Measurements from ENCODE around the gene PCDHA3. TPM values are rescaled to one million over a fixed set of nuclear protein-coding genes. Genes with fewer than 3 reads are reported as not detected.
A peak's percentile ranks its signal among the peaks of the same experiment; 100 is the strongest.
"Not testable (repeated sequence)": the region's sequence is repeated elsewhere in the genome, so short reads cannot be mapped to it uniquely, and the experiment has no call there.

The PCDHA3 gene
- total and polyA plus RNA-seq, 5 experiments from 2014 or later, result not detected

DNA sequence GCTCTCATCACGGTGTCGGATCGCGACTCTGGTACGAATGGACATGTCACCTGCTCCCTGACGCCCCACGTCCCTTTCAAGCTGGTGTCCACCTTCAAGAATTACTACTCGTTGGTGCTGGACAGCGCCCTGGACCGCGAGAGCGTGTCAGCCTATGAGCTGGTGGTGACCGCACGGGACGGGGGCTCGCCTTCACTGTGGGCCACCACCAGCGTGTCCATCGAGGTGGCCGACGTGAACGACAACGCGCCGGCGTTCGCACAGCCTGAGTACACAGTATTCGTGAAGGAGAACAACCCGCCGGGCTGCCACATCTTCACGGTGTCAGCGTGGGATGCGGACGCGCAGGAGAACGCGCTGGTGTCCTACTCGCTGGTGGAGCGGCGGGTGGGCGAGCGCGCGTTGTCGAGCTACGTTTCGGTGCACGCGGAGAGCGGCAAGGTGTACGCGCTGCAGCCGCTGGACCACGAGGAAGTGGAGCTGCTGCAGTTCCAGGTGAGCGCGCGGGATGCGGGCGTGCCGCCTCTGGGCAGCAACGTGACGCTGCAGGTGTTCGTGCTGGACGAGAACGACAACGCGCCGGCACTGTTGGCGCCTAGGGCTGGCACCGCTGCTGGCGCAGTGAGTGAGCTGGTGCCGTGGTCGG lies 4.7 kb upstream of the PCDHA3 start:
- peaks cover 26 to 47% (median 33%) of the 10 kb centered on the region in 5 donors for H3K27me3 Mint-ChIP-seq
- ATAC-seq, result not testable (repeated sequence)

DNA sequence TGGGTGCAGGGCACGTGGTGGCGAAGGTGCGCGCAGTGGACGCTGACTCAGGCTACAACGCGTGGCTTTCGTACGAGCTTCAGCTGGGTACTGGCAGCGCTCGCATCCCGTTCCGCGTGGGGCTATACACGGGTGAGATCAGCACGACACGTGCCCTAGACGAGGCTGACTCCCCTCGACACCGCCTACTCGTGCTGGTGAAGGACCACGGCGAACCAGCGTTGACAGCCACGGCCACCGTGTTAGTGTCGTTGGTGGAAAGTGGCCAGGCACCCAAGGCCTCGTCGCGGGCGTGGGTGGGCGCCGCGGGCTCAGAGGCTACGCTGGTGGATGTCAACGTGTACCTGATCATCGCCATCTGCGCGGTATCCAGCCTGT lies 4.2 kb upstream of the PCDHA3 start:
- POLR2A ChIA-PET, result no interaction called here
- H3K27me3 Mint-ChIP-seq, result peaks cover 23 to 44% (median 28%) of the 10 kb centered on the region in 5 donors
- peaks cover 12 to 64% (median 44%) of the 10 kb centered on the region in 3 donors for H3K36me3 Mint-ChIP-seq
- ATAC-seq (no peak), DNase-seq (peak in 1 of 10 donors; percentile 59)
- H3K9me3 Mint-ChIP-seq, result peaks cover 17 to 83% (median 46%) of the 10 kb centered on the region in 9 donors
- no peaks in the 10 kb centered on the region for H3K4me1 Mint-ChIP-seq
- no peak overlapping the region for H3K4me3 Mint-ChIP-seq
- H3K27ac Mint-ChIP-seq, result no peak overlapping the region

More for the DNA sequence above, 4.7 kb upstream of the PCDHA3 start:
- POLR2A ChIA-PET, H3K4me1 Mint-ChIP-seq, DNase-seq, H3K4me3 Mint-ChIP-seq, H3K27ac Mint-ChIP-seq: not testable (repeated sequence)
- peaks cover 10 to 67% (median 42%) of the 10 kb centered on the region in 3 donors for H3K36me3 Mint-ChIP-seq
- peaks cover 18 to 83% (median 49%) of the 10 kb centered on the region in 9 donors for H3K9me3 Mint-ChIP-seq

DNA sequence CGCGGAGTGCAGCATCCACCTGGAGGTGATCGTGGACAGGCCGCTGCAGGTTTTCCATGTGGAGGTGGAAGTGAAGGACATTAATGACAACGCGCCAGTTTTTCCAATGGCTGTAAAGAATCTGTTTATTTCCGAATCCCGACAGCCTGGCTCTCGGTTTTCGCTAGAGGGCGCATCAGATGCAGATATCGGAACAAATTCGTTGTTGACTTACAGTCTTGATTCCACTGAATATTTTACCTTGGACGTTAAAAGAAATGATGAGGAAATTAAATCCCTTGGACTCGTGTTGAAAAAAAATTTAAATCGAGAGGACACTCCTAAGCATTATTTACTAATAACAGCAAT lies 611 bp downstream of the PCDHA3 start:
- DNase-seq (no peak), ATAC-seq (no peak)
- H3K27me3 Mint-ChIP-seq, result peaks cover 22 to 45% (median 24%) of the 10 kb centered on the region in 5 donors
- peaks cover 16 to 76% (median 42%) of the 10 kb centered on the region in 9 donors for H3K9me3 Mint-ChIP-seq
- H3K4me3 Mint-ChIP-seq, result no peak overlapping the region
- POLR2A ChIA-PET, result no interaction called here
- peaks cover 8 to 57% (median 30%) of the 10 kb centered on the region in 3 donors for H3K36me3 Mint-ChIP-seq
- no peaks in the 10 kb centered on the region for H3K4me1 Mint-ChIP-seq
- no peak overlapping the region for H3K27ac Mint-ChIP-seq

DNA sequence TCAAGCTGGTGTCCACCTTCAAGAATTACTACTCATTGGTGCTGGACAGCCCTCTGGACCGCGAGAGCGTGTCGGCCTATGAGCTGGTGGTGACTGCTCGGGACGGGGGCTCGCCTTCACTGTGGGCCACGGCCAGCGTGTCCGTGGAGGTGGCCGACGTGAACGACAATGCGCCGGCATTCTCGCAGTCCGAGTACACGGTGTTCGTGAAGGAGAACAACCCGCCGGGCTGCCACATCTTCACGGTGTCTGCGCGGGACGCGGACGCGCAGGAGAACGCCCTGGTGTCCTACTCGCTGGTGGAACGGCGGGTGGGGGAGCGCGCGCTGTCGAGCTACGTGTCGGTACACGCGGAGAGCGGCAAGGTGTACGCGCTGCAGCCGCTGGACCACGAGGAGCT lies 1.5 kb downstream of the PCDHA3 start:
- H3K27ac Mint-ChIP-seq, H3K4me1 Mint-ChIP-seq, ATAC-seq, H3K4me3 Mint-ChIP-seq, POLR2A ChIA-PET, DNase-seq: not testable (repeated sequence)
- H3K27me3 Mint-ChIP-seq, result peaks cover 26 to 49% (median 31%) of the 10 kb centered on the region in 5 donors
- H3K36me3 Mint-ChIP-seq, result peaks cover 10 to 60% (median 32%) of the 10 kb centered on the region in 3 donors
- H3K9me3 Mint-ChIP-seq, result peaks cover 16 to 80% (median 43%) of the 10 kb centered on the region in 9 donors

DNA sequence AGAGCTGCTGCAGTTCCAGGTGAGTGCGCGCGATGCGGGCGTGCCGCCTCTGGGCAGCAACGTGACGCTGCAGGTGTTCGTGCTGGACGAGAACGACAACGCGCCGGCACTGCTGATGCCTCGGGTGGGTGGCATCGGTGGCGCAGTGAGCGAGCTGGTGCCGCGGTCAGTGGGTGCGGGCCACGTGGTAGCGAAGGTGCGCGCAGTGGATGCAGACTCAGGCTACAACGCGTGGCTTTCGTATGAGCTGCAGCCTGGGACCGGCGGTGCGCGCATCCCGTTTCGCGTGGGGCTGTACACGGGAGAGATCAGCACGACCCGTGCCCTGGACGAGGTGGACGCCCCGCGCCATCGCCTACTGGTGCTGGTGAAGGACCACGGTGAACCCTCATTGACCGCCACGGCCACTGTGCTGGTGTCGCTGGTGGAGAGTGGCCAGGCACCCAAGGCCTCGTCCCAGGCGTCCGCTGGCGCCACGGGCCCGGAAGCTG lies 2.0 kb downstream of the PCDHA3 start:
- H3K9me3 Mint-ChIP-seq, result peaks cover 15 to 82% (median 42%) of the 10 kb centered on the region in 9 donors
- peaks cover 10 to 62% (median 31%) of the 10 kb centered on the region in 3 donors for H3K36me3 Mint-ChIP-seq
- ATAC-seq (no peak), DNase-seq (no peak)
- no peak overlapping the region for H3K4me3 Mint-ChIP-seq
- H3K4me1 Mint-ChIP-seq, result no peaks in the 10 kb centered on the region
- H3K27ac Mint-ChIP-seq, result no peak overlapping the region
- POLR2A ChIA-PET, result no interaction called here
- H3K27me3 Mint-ChIP-seq, result peaks cover 25 to 48% (median 34%) of the 10 kb centered on the region in 5 donors

DNA sequence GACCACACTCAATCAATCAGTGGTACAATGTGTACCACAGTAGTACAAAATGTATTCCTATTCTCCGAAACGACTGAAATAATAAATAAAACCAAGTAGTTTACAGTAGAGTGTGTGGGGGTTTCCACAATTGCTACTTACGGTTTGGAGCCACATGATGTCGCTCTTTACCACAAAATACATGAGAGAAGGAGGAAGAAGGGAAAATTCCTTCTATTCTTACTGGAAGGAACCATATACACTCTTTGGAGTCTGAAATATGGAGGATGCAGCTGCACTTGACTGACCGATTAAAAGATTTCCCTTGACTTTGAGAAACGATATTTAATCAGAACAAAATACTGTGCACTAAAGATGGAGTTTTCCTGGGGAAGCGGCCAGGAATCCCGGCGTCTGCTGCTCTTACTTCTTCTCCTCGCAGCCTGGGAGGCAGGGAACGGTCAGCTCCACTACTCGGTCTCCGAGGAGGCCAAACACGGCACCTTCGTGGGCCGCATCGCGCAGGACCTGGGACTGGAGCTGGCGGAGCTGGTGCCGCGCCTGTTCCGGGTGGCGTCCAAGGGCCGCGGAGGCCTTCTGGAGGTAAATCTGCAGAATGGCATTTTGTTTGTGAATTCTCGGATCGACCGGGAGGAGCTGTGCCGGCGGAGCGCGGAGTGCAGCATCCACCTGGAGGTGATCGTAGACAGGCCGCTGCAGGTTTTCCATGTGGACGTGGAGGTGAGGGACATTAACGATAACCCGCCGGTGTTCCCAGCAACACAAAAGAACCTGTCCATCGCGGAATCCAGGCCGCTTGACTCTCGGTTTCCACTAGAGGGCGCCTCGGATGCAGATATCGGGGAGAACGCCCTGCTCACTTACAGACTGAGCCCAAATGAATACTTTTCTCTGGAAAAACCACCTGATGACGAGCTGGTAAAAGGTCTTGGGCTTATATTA lies 6.2 kb downstream of the PCDHA3 start, which contains the start of gene PCDHA4:
PCDHA4 (plus strand) TSS at position 235 of the 942 bp plus-strand sequence.
- POLR2A ChIA-PET, result no interaction called here
- peak within 1 kb of the TSS in 1 of 10 donors; percentile 12 for H3K4me3 Mint-ChIP-seq

DNA sequence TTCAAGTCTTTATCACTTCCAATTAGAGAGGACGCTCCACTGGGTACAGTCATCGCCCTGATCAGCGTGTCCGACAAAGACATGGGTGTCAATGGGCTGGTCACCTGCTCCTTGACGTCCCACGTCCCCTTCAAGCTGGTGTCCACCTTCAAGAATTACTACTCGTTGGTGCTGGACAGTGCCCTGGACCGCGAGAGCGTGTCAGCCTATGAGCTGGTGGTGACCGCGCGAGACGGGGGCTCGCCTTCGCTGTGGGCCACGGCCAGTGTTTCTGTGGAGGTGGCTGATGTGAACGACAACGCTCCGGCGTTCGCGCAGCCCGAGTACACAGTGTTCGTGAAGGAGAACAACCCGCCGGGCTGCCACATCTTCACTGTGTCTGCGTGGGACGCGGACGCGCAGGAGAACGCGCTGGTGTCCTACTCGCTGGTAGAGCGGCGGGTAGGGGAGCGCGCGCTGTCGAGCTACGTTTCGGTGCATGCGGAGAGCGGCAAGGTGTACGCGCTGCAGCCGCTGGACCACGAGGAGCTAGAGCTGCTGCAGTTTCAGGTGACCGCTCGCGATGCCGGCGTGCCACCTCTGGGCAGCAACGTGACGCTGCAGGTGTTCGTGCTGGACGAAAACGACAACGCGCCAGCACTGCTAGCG lies 7.5 kb downstream of the PCDHA3 start:
- DNase-seq, H3K27ac Mint-ChIP-seq, ATAC-seq, POLR2A ChIA-PET, H3K4me1 Mint-ChIP-seq: not testable (repeated sequence)
- Mint-ChIP-seq H3K27me3 (peaks cover 23 to 57% (median 36%) of the 10 kb centered on the region in 5 donors), H3K9me3 (peaks cover 19 to 92% (median 55%) of the 10 kb centered on the region in 9 donors), H3K36me3 (peaks cover 5 to 64% (median 14%) of the 10 kb centered on the region in 3 donors), H3K4me3 (peak overlapping the region in 1 of 10 donors; percentile 36)

More for the DNA sequence above, 6.2 kb downstream of the PCDHA3 start, which contains the start of gene PCDHA4:
- Mint-ChIP-seq H3K27ac (peak within 1 kb of the TSS in 1 of 10 donors; percentile 34), H3K27me3 (peaks cover 19 to 46% (median 33%) of the 10 kb centered on the region in 5 donors), H3K9me3 (peaks cover 17 to 83% (median 44%) of the 10 kb centered on the region in 9 donors), H3K4me1 (no peaks in the 10 kb centered on the region), H3K36me3 (peaks cover 5 to 53% (median 15%) of the 10 kb centered on the region in 3 donors)
- ATAC-seq (no peak), DNase-seq (no peak)

DNA sequence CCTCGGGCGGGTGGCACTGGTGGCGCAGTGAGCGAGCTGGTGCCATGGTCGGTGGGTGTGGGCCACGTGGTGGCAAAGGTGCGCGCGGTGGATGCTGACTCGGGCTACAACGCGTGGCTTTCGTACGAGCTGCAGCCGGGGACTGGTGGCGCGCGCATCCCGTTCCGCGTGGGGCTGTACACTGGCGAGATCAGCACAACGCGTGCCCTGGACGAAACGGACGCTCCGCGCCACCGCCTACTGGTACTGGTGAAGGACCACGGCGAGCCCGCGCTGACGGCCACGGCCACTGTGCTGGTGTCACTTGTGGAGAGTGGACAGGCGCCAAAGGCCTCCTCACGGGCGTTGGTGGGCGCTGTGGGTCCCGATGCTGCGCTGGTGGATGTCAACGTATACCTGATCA lies 8.0 kb downstream of the PCDHA3 start:
- no peaks in the 10 kb centered on the region for H3K4me1 Mint-ChIP-seq
- peaks cover 16 to 90% (median 51%) of the 10 kb centered on the region in 9 donors for H3K9me3 Mint-ChIP-seq

DNA sequence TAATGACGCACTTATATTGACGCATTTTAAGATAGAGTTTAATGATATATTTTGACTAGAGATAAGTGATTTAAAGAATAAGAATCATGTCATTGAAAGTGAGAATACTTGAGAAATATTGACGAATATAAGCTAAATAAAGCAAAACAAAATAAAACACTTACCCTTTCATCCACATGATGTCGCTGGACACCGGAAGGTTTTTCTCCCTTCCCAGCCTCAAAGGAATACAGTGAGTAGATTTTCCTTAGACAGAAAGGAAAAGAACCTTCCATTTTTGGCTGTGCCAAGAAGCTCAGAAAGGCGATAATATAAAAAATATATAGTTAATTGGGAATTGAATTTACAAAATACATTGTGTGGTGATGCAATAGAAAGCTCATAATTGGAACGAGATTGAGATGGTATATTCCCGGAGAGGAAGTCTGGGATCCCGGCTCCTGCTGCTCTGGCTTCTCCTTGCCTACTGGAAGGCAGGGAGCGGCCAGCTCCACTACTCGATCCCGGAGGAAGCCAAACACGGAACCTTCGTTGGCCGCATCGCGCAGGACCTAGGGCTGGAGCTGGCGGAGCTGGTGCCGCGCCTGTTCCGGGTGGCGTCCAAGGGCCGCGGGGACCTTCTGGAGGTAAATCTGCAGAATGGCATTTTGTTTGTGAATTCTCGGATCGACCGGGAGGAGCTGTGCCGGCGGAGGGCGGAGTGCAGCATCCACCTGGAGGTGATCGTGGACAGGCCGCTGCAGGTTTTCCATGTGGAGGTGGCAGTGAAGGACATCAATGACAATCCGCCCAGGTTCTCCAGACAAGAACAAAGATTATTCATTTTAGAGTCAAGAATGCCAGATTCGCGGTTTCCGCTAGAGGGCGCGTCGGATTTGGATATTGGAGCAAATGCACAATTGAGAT lies 20.8 kb downstream of the PCDHA3 start, which contains the start of gene PCDHA5:
PCDHA5 (plus strand) TSS at position 239 of the 906 bp plus-strand sequence.
- ATAC-seq, result no peak
- H3K9me3 Mint-ChIP-seq, result peaks cover 8 to 52% (median 20%) of the 10 kb centered on the region in 9 donors
- no peak within 1 kb of the TSS for H3K4me3 Mint-ChIP-seq
- POLR2A ChIA-PET, result no interaction called here
- H3K27me3 Mint-ChIP-seq, result peaks cover 12 to 18% (median 15%) of the 10 kb centered on the region in 5 donors
- H3K36me3 Mint-ChIP-seq, result peaks cover 0 to 33% (median 6%) of the 10 kb centered on the region in 3 donors
- DNase-seq, result no peak
- no peaks in the 10 kb centered on the region for H3K4me1 Mint-ChIP-seq
- H3K27ac Mint-ChIP-seq, result no peak within 1 kb of the TSS

More for the DNA sequence above, 8.0 kb downstream of the PCDHA3 start:
- H3K27ac Mint-ChIP-seq, result no peak overlapping the region
- POLR2A ChIA-PET, result no interaction called here
- no peak overlapping the region for H3K4me3 Mint-ChIP-seq
- H3K27me3 Mint-ChIP-seq, result peaks cover 18 to 52% (median 33%) of the 10 kb centered on the region in 5 donors
- DNase-seq (no peak), ATAC-seq (no peak)
- peaks cover 3 to 61% (median 11%) of the 10 kb centered on the region in 3 donors for H3K36me3 Mint-ChIP-seq

DNA sequence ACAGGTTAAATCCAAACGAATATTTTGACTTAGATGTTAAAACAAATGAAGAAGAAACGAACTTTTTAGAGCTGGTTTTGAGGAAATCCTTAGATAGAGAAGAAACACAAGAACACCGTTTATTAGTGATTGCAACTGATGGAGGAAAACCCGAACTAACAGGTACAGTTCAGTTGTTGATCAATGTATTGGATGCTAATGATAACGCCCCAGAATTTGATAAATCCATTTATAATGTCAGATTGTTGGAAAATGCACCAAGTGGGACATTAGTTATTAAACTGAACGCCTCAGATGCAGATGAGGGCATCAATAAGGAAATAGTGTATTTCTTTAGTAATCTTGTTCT lies 21.4 kb downstream of the PCDHA3 start:
- H3K4me3 Mint-ChIP-seq, result no peak overlapping the region
- no peak for ATAC-seq
- H3K36me3 Mint-ChIP-seq, result peaks cover 3 to 37% (median 6%) of the 10 kb centered on the region in 3 donors
- peaks cover 13 to 55% (median 24%) of the 10 kb centered on the region in 9 donors for H3K9me3 Mint-ChIP-seq
- no peak for DNase-seq
- no peaks in the 10 kb centered on the region for H3K4me1 Mint-ChIP-seq
- H3K27ac Mint-ChIP-seq, result no peak overlapping the region
- POLR2A ChIA-PET, result no interaction called here
- peaks cover 19 to 24% (median 20%) of the 10 kb centered on the region in 5 donors for H3K27me3 Mint-ChIP-seq

DNA sequence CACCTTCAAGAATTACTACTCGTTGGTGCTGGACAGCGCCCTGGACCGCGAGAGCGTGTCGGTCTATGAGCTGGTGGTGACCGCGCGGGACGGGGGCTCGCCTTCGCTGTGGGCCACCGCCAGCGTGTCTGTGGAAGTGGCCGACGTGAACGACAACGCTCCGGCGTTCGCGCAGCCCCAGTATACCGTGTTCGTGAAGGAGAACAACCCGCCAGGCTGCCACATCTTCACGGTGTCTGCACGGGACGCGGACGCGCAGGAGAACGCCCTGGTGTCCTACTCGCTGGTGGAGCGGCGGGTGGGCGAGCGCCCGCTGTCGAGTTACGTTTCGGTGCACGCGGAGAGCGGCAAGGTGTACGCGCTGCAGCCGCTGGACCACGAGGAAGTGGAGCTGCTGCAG lies 22.1 kb downstream of the PCDHA3 start:
- POLR2A ChIA-PET, ATAC-seq, H3K4me3 Mint-ChIP-seq, H3K4me1 Mint-ChIP-seq, DNase-seq, H3K27ac Mint-ChIP-seq: not testable (repeated sequence)
- Mint-ChIP-seq H3K27me3 (peaks cover 18 to 29% (median 26%) of the 10 kb centered on the region in 5 donors), H3K9me3 (peaks cover 16 to 55% (median 24%) of the 10 kb centered on the region in 9 donors), H3K36me3 (peaks cover 7 to 40% (median 13%) of the 10 kb centered on the region in 3 donors)
